GM12878 (cell line): ENCODE results near the gene DACT3. TPM values are rescaled to one million over a fixed set of nuclear protein-coding genes. Genes with fewer than 3 reads are reported as not detected.
A peak's percentile ranks its signal among the peaks of the same experiment; 100 is the strongest.

Experiments used
- ATAC-seq: fragments of 200-7000 bp; cut with Tn5 transposase; 3 replicates; pipeline ENCODE4 v1.9.1; 2020; ENCODE audit warnings: mild to moderate bottlenecking, moderate library complexity
- BruUV-seq: library from RNA; stranded (reverse); fragments of 400-500 nt; replicated peaks from 2 replicates; lab custom pipeline; 2021; lab: Mats Ljungman, UMichigan
- CTCF ChIA-PET: fragments of 300-600 bp; sonication (Branson Sonifier 250); formaldehyde crosslinking; extraction: SDS; loops from one replicate; lab custom pipeline; 2021; ENCODE audit warnings: inconsistent platforms; lab: Yijun Ruan, JAX
- POLR2A ChIA-PET: fragments of 350-600 bp; formaldehyde crosslinking; extraction: SDS; loops from one replicate; lab custom pipeline; 2021; ENCODE audit warnings: inconsistent platforms; lab: Charles Lee
- RAD21 ChIA-PET: fragments of 300-600 bp; sonication (Branson Sonifier 250); formaldehyde crosslinking; loops from one replicate; lab custom pipeline; 2023; ENCODE audit warnings: antibody characterized with exemption; ENCODE audit not compliant: unreplicated experiment; lab: Charles Lee
- SMC1A ChIA-PET: fragments of 300-600 bp; sonication (Branson Sonifier 250); formaldehyde crosslinking; loops from one replicate; lab custom pipeline; 2023; ENCODE audit not compliant: unreplicated experiment, uncharacterized antibody; lab: Charles Lee
- DNase-seq: peaks from one replicate; pipeline ENCODE4 v3.0.0-alpha.2; 2011; ENCODE audit warnings: low read depth, low spot score
- FAIRE-seq: peaks from 3 replicates; lab custom pipeline; 2011; peaks lifted over from hg19 to GRCh38; lab: Jason Lieb, UNC
- H2AFZ ChIP-seq: 2 replicates; pipeline ENCODE4 v1.6.0; 2011; ENCODE audit warnings: low read depth, low read length, control low read depth; ENCODE audit not compliant: control insufficient read depth
- H3K27ac ChIP-seq: 2 replicates; pipeline ENCODE4 v1.5.1; 2011; ENCODE audit warnings: control low read depth; ENCODE audit not compliant: control insufficient read depth, insufficient read depth
- H3K27me3 ChIP-seq, 2 experiments: replicated peaks in 1 of 2; 2 replicates each; pipeline versions ENCODE4 v1.6.0 to v1.6.1; 2011; ENCODE audit warnings: low read length in 1 of 2; ENCODE audit not compliant: control insufficient read depth in 2 of 2, insufficient read depth in 2 of 2
- H3K36me3 ChIP-seq, 2 experiments: 2 replicates each; pipeline ENCODE4 v1.5.1; 2011; ENCODE audit warnings: low read length in 1 of 2; ENCODE audit not compliant: control insufficient read depth in 2 of 2, insufficient read depth in 2 of 2
- H3K4me1 ChIP-seq: 2 replicates; pipeline ENCODE4 v1.6.1; 2011; ENCODE audit warnings: mild to moderate bottlenecking, low read length, moderate library complexity, mixed read lengths; ENCODE audit not compliant: control insufficient read depth, insufficient read depth
- H3K4me2 ChIP-seq: 2 replicates; pipeline ENCODE4 v1.6.0; 2011; ENCODE audit warnings: control low read depth; ENCODE audit not compliant: control insufficient read depth, insufficient read depth
- H3K4me3 ChIP-seq: fragments of 200-600 bp; sonication (generic); 2 replicates; pipeline ENCODE4 v1.5.1; 2016
- H3K79me2 ChIP-seq: 2 replicates; pipeline ENCODE4 v1.6.0; 2011; ENCODE audit warnings: low read length; ENCODE audit not compliant: control insufficient read depth, insufficient read depth
- H3K9ac ChIP-seq: 2 replicates; pipeline ENCODE4 v1.8.0; 2011; ENCODE audit warnings: low read length, control low read depth, mixed read lengths; ENCODE audit not compliant: control insufficient read depth, insufficient read depth
- H3K9me3 ChIP-seq: replicated peaks from 3 replicates; pipeline ENCODE4 v1.5.1; 2011; ENCODE audit warnings: mild to moderate bottlenecking, low read length; ENCODE audit not compliant: control insufficient read depth, insufficient read depth
- H4K20me1 ChIP-seq: 2 replicates; pipeline ENCODE4 v1.6.0; 2011; ENCODE audit not compliant: control insufficient read depth, insufficient read depth
- BCL11A ChIP-seq: IDR thresholded peaks from 2 replicates; pipeline ENCODE4 v1.6.1; 2011; ENCODE audit warnings: low read depth, low read length
- DPF2 ChIP-seq: fragments of 450-650 bp; IDR thresholded peaks from 2 replicates; pipeline ENCODE4 v1.6.1; 2017; ENCODE audit warnings: mild to moderate bottlenecking
- PBX3 ChIP-seq: IDR thresholded peaks from 2 replicates; pipeline ENCODE4 v1.6.1; 2011; ENCODE audit warnings: mild to moderate bottlenecking, low read depth, low read length, moderate library complexity; ENCODE audit not compliant: insufficient replicate concordance
- PML ChIP-seq: IDR thresholded peaks from 2 replicates; pipeline ENCODE4 v1.6.1; 2012; ENCODE audit warnings: low read length, inconsistent platforms
- POLR2AphosphoS2 ChIP-seq: IDR thresholded peaks from 2 replicates; pipeline ENCODE4 v1.6.1; 2011; ENCODE audit warnings: low read depth, mild to moderate bottlenecking, low read length, improper control_type of control experiment, moderate library complexity
- WGBS: methylation state at CpG from one replicate; pipeline ENCODE4 v1.1.6; 2016; ENCODE audit warnings: low lambda C conversion rate; ENCODE audit not compliant: insufficient replicate concordance, insufficient coverage; ENCODE audit errors: missing lambda C conversion rate; 5-methylcytosine and 5-hydroxymethylcytosine counted together
- in situ Hi-C: fragments of 300-500 bp; cut with MboI; formaldehyde crosslinking; loops from 9 replicates; pipeline ENCODE4 v1.14.3; 2018; ENCODE audit warnings: mixed read lengths
- intact Hi-C: fragments of 100-400 bp; cut with micrococcal nuclease; formaldehyde crosslinking; loops from one replicate; pipeline ENCODE4 v1.14.2; 2022; ENCODE audit not compliant: unreplicated experiment
- polyA plus RNA-seq, 11 experiments: library from polyadenylated mRNA; depleted of rRNA in 4 of 11; unstranded in 6 of 11; stranded (reverse) in 5 of 11; fragments of >200 nt; fragmentation: Nextera tagmentation in 4 of 11; fragmentation: Illumina TruSeq in 1 of 11; extraction: Ambion mirVana in 4 of 11; extraction: Trizol in 1 of 11; gene quantifications; 1 replicate in 1 of 11; 2 replicates in 10 of 11; pipeline versions ENCODE4 v1.2.1 to v1.2.3, GENCODE V29; 2011 to 2016; ENCODE audit warnings: inconsistent platforms in 2 of 11, missing spikeins in 2 of 11, low read depth in 1 of 11
- total RNA-seq, 4 experiments: library from RNA; depleted of rRNA in 3 of 4; stranded (reverse); fragments of >200 nt in 3 of 4; fragmentation: Illumina TruSeq in 1 of 4; extraction: Trizol in 1 of 4; gene quantifications; 2 replicates each; pipeline versions ENCODE4 v1.2.1 to v1.2.3, GENCODE V29; 2013 to 2021

The DACT3 gene
- total and polyA plus RNA-seq, 10 of the 15 experiments (the other 5 are each of a cell fraction or from before 2014, with no cell fraction given) = 0.05 to 2.5 (median 0.35) TPM; not detected in 1

GRCh38 chr19:46609511-46610412 is 51.2 kb downstream of the DACT3 start:
- CTCF ChIA-PET = interaction anchor here (1.5 to 13.7 kb wide), 3 partner anchors 19 to 144 kb away, joined by 5 to 434 read pairs (median 150); partner anchors contain the start of genes DACT3 and PTGIR
- no peaks in the 10 kb centered on the region for H3K9me3 ChIP-seq
- SMC1A ChIA-PET = interaction anchor here (10.5 to 17.6 kb wide), 2 partner anchors 8 to 53 kb away, joined by 83 to 286 read pairs; partner anchors contain the start of genes CALM3 and DACT3
- ATAC-seq (no peak), DNase-seq (no peak), FAIRE-seq (no peak)
- intact Hi-C loops = loop anchor here (5.0 kb wide), 1 partner anchor 108 kb away; the partner anchor contains the start of gene PRKD2
- no peak overlapping the region for H3K9ac ChIP-seq
- H3K36me3 ChIP-seq = peaks cover 38 to 47% of the 10 kb centered on the region in 2 experiments
- TF ChIP-seq DPF2 = no peak
- peak; percentile 46; the same call in 1 of the 2 replicates for TF ChIP-seq POLR2AphosphoS2
- peaks cover 10% of the 10 kb centered on the region for H4K20me1 ChIP-seq
- H3K4me1 ChIP-seq = peaks cover 27% of the 10 kb centered on the region
- TSS peak; percentile 77 for BruUV-seq
- no peak overlapping the region for H3K4me2 ChIP-seq
- peaks cover 12% of the 10 kb centered on the region for H3K79me2 ChIP-seq
- H3K27me3 ChIP-seq = no peaks in the 10 kb centered on the region
- RAD21 ChIA-PET = interaction anchor here (5.5 to 11.8 kb wide), 2 partner anchors 8 to 53 kb away, joined by 48 to 245 read pairs; partner anchors contain the start of genes CALM3 and DACT3
- H2AFZ ChIP-seq = no peak overlapping the region
- no peak overlapping the region for H3K27ac ChIP-seq
- no peak overlapping the region for H3K4me3 ChIP-seq
- POLR2A ChIA-PET = interaction anchor here (5.5 kb wide), 1 partner anchor 8 kb away, joined by 45 read pairs; the partner anchor contains the start of gene CALM3
- WGBS = 96% methylated on average over 26 of the region's 30 CpGs
- in situ Hi-C loops = loop anchor here (5.0 kb wide), 1 partner anchor 53 kb away; the partner anchor contains the start of gene DACT3

- ATAC-seq (no peak), FAIRE-seq (no peak), DNase-seq (no peak)
- Histone ChIP-seq H3K27ac (no peak overlapping the region), H3K4me2 (no peak overlapping the region), H3K9me3 (no peaks in the 10 kb centered on the region), H3K79me2 (peaks cover 22% of the 10 kb centered on the region), H3K27me3 (no peaks in the 10 kb centered on the region), H3K4me1 (peaks cover 27% of the 10 kb centered on the region), H2AFZ (no peak overlapping the region), H3K4me3 (no peak overlapping the region), H3K36me3 (peaks cover 38 to 47% of the 10 kb centered on the region in 2 experiments), H3K9ac (no peak overlapping the region), H4K20me1 (peaks cover 10% of the 10 kb centered on the region)
- SMC1A ChIA-PET = no interaction called here
- TF ChIP-seq PML = peak; percentile 3; the same call in 1 of the 2 replicates
- no peak for TF ChIP-seq BCL11A
- no peak for TF ChIP-seq PBX3
- no TSS peak for BruUV-seq
- intact Hi-C loops (no loop called here), in situ Hi-C loops (no loop called here)
- 99% methylated on average over 24 of the region's 27 CpGs for WGBS
- CTCF ChIA-PET = no interaction called here
- POLR2A ChIA-PET = no interaction called here
- RAD21 ChIA-PET = no interaction called here
Observed at GRCh38 chr19:46608581-46609345, 52.2 kb downstream of the DACT3 start.
